ENCODE measurements around the gene NAV2. TPM values are rescaled to one million over a fixed set of nuclear protein-coding genes. Genes with fewer than 3 reads are reported as not detected.

Gene NAV2
- total and polyA plus RNA-seq, 2 experiments from 2014 or later = 26.0 to 45.0 TPM

- TF ChIP-seq ZNF462 (CRISPR knock-in tag; IDR thresholded peaks at IDR 0.05) (no peak), ETS1 (IDR thresholded peaks at IDR 0.05) (no peak)
Observed at GRCh38 chr11:20125927-20126326, 413.3 kb downstream of the NAV2 start (continued).

- Histone ChIP-seq H3K27ac (ENCODE audit: low read depth) (no peak overlapping the region), H3K79me2 (replicated peaks; ENCODE audit: insufficient read depth) (no peaks in the 10 kb centered on the region), H3F3A (replicated peaks; ENCODE audit: low read depth) (no peaks in the 10 kb centered on the region), H3K27me3 (ENCODE audit: insufficient read depth) (peaks cover 24% of the 10 kb centered on the region), H3K4me3 (no peak overlapping the region), H3K4me2 (no peak overlapping the region), H3K36me3 (ENCODE audit: insufficient read depth) (no peaks in the 10 kb centered on the region), H3K4me1 (ENCODE audit: insufficient read depth) (0 out of 2 replicates have a peak, but pooled peaks cover 3% of the 10 kb centered on the region), H4K20me1 (replicated peaks; ENCODE audit: insufficient read depth) (0 out of 2 replicates have a peak, but pooled peaks cover 4% of the 10 kb centered on the region), H3K9me2 (ENCODE audit: insufficient read depth) (no peaks in the 10 kb centered on the region), H2AFZ (no peak overlapping the region)
- DNase-seq (ENCODE audit: low spot score) = no peak
- no peak for ATAC-seq
- no peak overlapping the region for H3K4me3 Mint-ChIP-seq
- H3K27ac Mint-ChIP-seq = no peak overlapping the region
- H3K9me3 Mint-ChIP-seq = no peaks in the 10 kb centered on the region; the same call in 1 of the 3 replicates
- H3K27me3 Mint-ChIP-seq (ENCODE audit: insufficient read depth, low read depth, poor library complexity) = peaks cover 17% of the 10 kb centered on the region
- H3K36me3 Mint-ChIP-seq (ENCODE audit: low read depth) = no peaks in the 10 kb centered on the region; the same call in 2 of the 3 replicates
- peaks cover 3% of the 10 kb centered on the region; the same call in 1 of the 3 replicates for H3K4me1 Mint-ChIP-seq
- TF ChIP-seq REST (IDR thresholded peaks at IDR 0.05; ENCODE audit: unreplicated experiment) = no peak
- TF ChIP-seq POLR2AphosphoS5 (IDR thresholded peaks at IDR 0.05; ENCODE audit: low read depth) = no peak
- TF ChIP-seq EZH2 (IDR thresholded peaks at IDR 0.05; ENCODE audit: low read depth, unreplicated experiment) = no peak
- no peak for TF ChIP-seq ZNF114 (CRISPR knock-in tag; IDR thresholded peaks at IDR 0.05)
- TF ChIP-seq JUNB (IDR thresholded peaks at IDR 0.05; ENCODE audit: unreplicated experiment) = no peak
Observed at GRCh38 chr11:20126724-20127123, 414.1 kb downstream of the NAV2 start.

All from GM23338 (cell line).